GM12872 (cell line): ENCODE results near the gene BCAS3.

Experiments used
- CTCF ChIP-seq: IDR thresholded peaks from 3 replicates; pipeline ENCODE4 v1.5.1; 2011; ENCODE audit warnings: low read depth, mild to moderate bottlenecking, low read length, moderate library complexity; ENCODE audit not compliant: insufficient read depth

BCAS3 gene

GRCh38 chr17:61352781-61353491, 675.3 kb downstream of the BCAS3 start:
- no peak for TF ChIP-seq CTCF

GRCh38 chr17:61353615-61354014, 676.0 kb downstream of the BCAS3 start:
- TF ChIP-seq CTCF, result no peak

- TF ChIP-seq CTCF, result no peak
Measured at GRCh38 chr17:61354895-61355874, 677.5 kb downstream of the BCAS3 start.

- TF ChIP-seq CTCF, result no peak
Measured at GRCh38 chr17:61360318-61360943, 682.8 kb downstream of the BCAS3 start.

GRCh38 chr17:61361084-61361483, 683.4 kb downstream of the BCAS3 start:
- no peak for TF ChIP-seq CTCF

GRCh38 chr17:61362396-61362795, 684.7 kb downstream of the BCAS3 start:
- TF ChIP-seq CTCF, result no peak
